Heart right ventricle (tissue), 16 donors: ENCODE data around the gene SDK2. TPM values are rescaled to one million over a fixed set of nuclear protein-coding genes. Genes with fewer than 3 reads are reported as not detected.
A peak's percentile ranks its signal among the peaks of the same experiment; 100 is the strongest.

Experiments
- ATAC-seq, 8 donors: fragments of 200-7000 bp; cut with Tn5 transposase; one replicate each; pipeline ENCODE4 v1.9.1; 2020; ENCODE audit warnings: mild to moderate bottlenecking in 8 of 8, moderate library complexity in 8 of 8, moderate number of reproducible peaks in 1 of 8
- DNase-seq, 2 donors: peaks; one replicate each; pipeline ENCODE4 v3.0.0-alpha.2; 2020
- H3K27ac ChIP-seq, 10 donors: fragments of 200-600 bp; sonication (generic) in 2 of 10; one replicate each; pipeline versions ENCODE4 v1.5.0 to v1.8.0; 2020 to 2022; ENCODE audit warnings: mild to moderate bottlenecking in 3 of 10
- H3K27me3 ChIP-seq, 7 donors: fragments of 200-600 bp; one replicate each; pipeline ENCODE4 v1.8.0; 2021 to 2022; ENCODE audit warnings: mild to moderate bottlenecking in 2 of 7
- H3K36me3 ChIP-seq, 9 donors: fragments of 200-600 bp; sonication (generic) in 1 of 9; one replicate each; pipeline versions ENCODE4 v1.5.0 to v1.8.0; 2020 to 2022; ENCODE audit warnings: mild to moderate bottlenecking in 2 of 9
- H3K4me1 ChIP-seq, 9 donors: fragments of 200-600 bp; sonication (generic) in 1 of 9; one replicate each; pipeline versions ENCODE4 v1.5.0 to v1.8.0; 2020 to 2022; ENCODE audit warnings: mild to moderate bottlenecking in 4 of 9
- H3K4me3 ChIP-seq, 10 donors: fragments of 200-600 bp; sonication (generic) in 2 of 10; one replicate each; pipeline versions ENCODE4 v1.5.0 to v1.8.0; 2020 to 2022; ENCODE audit warnings: mild to moderate bottlenecking in 7 of 10, moderate library complexity in 2 of 10
- H3K9me3 ChIP-seq, 11 donors: fragments of 200-600 bp in 10 of 11; sonication (generic) in 2 of 11; one replicate each; pipeline versions ENCODE4 v1.5.0 to v1.8.0; 2013 to 2022; ENCODE audit warnings: mild to moderate bottlenecking in 2 of 11, control low read depth in 1 of 11, moderate library complexity in 1 of 11
- WGBS, 2 donors: extraction: QIAGEN DNeasy Blood & Tissue Kit; methylation state at CpG; one replicate each; pipeline ENCODE4 v1.1.7; 2013; ENCODE audit warnings: inconsistent platforms in 1 of 2; 5-methylcytosine and 5-hydroxymethylcytosine counted together
- intact Hi-C, 10 donors: fragments of 100-400 bp; cut with DNase I; formaldehyde crosslinking; loops; one replicate each; pipeline versions ENCODE4 v1.11.1 to v1.14.2; 2022
- polyA plus RNA-seq, 2 donors: library from polyadenylated mRNA; stranded (reverse); fragments of 200-250 nt; gene quantifications; one replicate each; pipeline ENCODE4 v1.2.3, GENCODE V29; 2013
- total RNA-seq, 10 donors: library from RNA; stranded (reverse); fragmentation: NEBNext Ultra II Directional in 3 of 10; extraction: Animal tissue kit (Norgen Biotek cat#: 25700) in 3 of 10; gene quantifications; one replicate each; pipeline versions ENCODE4 v1.2.1 to v1.2.4, GENCODE V29; 2021 to 2023
- TF ChIP-seq, protein P1 (sequence below), 9 donors: fragments of 200-600 bp; sonication (generic) in 2 of 9; IDR thresholded peaks; one replicate each; pipeline versions ENCODE4 v1.5.0 to v1.8.0; 2021 to 2022; ENCODE audit warnings: antibody characterized with exemption in 9 of 9, mild to moderate bottlenecking in 5 of 9, moderate library complexity in 1 of 9
- donor health status: Arrhythmogenic right ventricular cardiomyopathy.
- donor health status: ischemic (EF 13 %, LVEDD 7.1; RV severe dilation, severe dysfunction).
- donor health status: healthy with polysubstance abuse.
- donor health status: DM: no; HTN: yes; CAD: no.
- donor health status: DM: no; HTN: no; CAD: no.
- donor health status: ischemic (EF 25% LVEDD 6.9; RV normal size, moderate dysfunction).
- donor health status: ischemic (EF 25% LVEDD 5.7; RV mildly dilated, moderate dysfunction).
- donor health status: healthy.
- donor health status: DM: yes; HTN: yes; CAD: no.
- donor health status: Ischemic cardiomyopathy.
- donor health status: ischemic (EF 35%, LVEDD 5.7; RV mildly dilated, moderate dysfunction).
- donor health status: nonischemic (EF 11% LVEDD 7.7; RV severe dilation, severe dysfunction).
- donor health status: DM: yes; HTN: yes; CAD: no.
- donor health status: PGD.
- donor health status: ischemic (EF 29% LVEDD 5.4; RV normal size, mild dysfunction).
- donor health status: nonischemic (EF 23%, LVEDD 6.1; RV moderate dilation, normal function).

Gene SDK2
- total and polyA plus RNA-seq, 12 donors, result 0.44 to 4.2 (median 1.9) TPM

DNA sequence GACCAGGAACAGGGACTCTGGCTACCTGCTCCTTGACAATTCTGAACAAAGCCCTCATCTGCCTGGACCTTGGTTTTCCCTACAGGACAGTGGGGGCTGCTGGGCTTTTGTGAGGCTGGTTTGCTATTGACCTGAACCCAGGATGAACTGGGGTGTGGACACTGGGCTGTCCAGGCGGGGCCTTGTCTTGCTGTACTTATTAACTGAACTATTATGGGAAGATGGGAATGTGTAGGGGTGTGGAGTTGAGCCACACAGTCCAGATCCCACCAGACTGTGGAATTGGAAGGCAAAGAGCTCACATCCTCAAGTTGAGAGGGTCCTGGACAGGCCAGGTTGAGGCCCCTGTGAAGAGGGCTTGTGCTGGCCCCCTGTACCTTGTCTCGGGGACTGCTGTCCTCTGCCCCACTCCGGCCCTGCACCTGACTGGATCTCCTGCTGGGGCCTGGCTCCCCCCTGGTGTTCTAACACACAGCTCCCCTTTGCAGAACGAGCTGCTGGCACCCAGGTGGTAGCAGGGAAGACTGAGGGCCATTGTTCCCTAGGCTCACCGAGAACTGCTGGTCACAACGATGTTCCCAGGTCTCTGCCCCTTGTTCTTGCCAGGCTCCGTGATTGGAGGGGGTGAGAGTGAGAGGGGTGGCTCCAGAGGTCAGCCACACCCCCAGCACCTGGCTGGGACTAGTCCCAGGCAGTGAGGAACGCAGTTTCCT is 280.6 kb downstream of the SDK2 start:
- no peaks in the 10 kb centered on the region for H3K27me3 ChIP-seq
- H3K36me3 ChIP-seq, result no peaks in the 10 kb centered on the region
- no peak overlapping the region for H3K4me3 ChIP-seq
- WGBS, 2 donors, result 83 to 90% methylated on average over 8 of the region's 8 CpGs
- peaks cover 9 to 41% (median 33%) of the 10 kb centered on the region in 9 donors for H3K4me1 ChIP-seq
- no peak for ATAC-seq
- H3K27ac ChIP-seq, result no peak overlapping the region
- DNase-seq, result no peak
- H3K9me3 ChIP-seq, result no peaks in the 10 kb centered on the region
- TF ChIP-seq, protein P1, sequence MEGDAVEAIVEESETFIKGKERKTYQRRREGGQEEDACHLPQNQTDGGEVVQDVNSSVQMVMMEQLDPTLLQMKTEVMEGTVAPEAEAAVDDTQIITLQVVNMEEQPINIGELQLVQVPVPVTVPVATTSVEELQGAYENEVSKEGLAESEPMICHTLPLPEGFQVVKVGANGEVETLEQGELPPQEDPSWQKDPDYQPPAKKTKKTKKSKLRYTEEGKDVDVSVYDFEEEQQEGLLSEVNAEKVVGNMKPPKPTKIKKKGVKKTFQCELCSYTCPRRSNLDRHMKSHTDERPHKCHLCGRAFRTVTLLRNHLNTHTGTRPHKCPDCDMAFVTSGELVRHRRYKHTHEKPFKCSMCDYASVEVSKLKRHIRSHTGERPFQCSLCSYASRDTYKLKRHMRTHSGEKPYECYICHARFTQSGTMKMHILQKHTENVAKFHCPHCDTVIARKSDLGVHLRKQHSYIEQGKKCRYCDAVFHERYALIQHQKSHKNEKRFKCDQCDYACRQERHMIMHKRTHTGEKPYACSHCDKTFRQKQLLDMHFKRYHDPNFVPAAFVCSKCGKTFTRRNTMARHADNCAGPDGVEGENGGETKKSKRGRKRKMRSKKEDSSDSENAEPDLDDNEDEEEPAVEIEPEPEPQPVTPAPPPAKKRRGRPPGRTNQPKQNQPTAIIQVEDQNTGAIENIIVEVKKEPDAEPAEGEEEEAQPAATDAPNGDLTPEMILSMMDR (IDR thresholded peaks at IDR 0.05), result no peak
- intact Hi-C loops, result loop anchor here in 4 of 10 donors (10.0 kb wide), 2 partner anchors 49 to 639 kb away; partner anchors contain the start of gene CDC42EP4 (in 2 of the 4)

- no peaks in the 10 kb centered on the region for H3K9me3 ChIP-seq
- no peak overlapping the region for H3K27ac ChIP-seq
- TF ChIP-seq, protein P1 (IDR thresholded peaks at IDR 0.05), result no peak
- no peaks in the 10 kb centered on the region for H3K27me3 ChIP-seq
- WGBS, 2 donors, result 92 to 93% methylated on average over 11 of the region's 11 CpGs
- ATAC-seq (no peak), DNase-seq (no peak)
- H3K36me3 ChIP-seq, result no peaks in the 10 kb centered on the region
- no peak overlapping the region for H3K4me3 ChIP-seq
- intact Hi-C loops, result loop anchor here in 4 of 10 donors (10.0 kb wide), 2 partner anchors 48 to 638 kb away; partner anchors contain the start of gene CDC42EP4 (in 2 of the 4)
- H3K4me1 ChIP-seq, result peaks cover 9 to 45% (median 35%) of the 10 kb centered on the region in 9 donors
These were observed 281.5 kb downstream of the SDK2 start for GRCh38 chr17:73362697-73363096.

DNA sequence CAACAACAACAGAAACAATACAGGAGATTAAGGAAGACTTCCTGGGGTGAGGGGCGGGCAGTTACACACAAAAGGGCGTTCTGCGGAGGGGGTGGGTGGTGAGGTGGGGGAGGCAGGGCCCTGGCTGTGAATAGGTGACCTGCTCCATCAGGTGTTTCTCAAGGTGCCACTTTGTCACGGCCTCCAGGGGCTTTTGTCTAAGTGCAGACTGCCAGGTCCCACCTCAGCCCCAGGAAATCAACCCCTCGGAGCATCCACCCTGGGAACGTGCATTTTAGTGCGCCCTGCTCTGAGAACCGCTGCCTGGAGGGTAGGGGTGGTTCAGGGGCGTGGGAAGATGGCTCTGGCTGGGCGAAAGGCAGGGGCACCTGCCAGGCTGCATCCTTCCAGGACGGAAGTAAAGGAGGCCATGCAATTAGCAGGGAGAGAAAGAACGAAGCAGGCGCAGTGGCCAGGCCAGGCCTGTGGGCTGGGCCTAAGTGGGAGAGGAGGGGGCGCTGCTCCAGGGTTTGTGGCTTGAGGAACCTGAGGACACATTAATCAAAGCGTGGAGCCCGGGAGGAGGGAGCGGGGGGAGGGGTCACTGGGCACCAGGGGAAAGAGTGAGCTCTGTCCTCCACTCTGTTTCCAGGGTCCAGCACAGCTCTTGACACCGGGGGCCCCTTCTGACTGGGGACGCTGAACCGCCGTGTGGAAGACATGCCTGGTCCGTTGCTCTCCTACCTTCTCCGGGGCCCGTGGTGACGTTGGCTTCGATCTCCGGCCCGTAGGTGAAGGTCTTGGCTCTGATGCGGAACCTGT is 283.1 kb downstream of the SDK2 start:
- intact Hi-C loops, result loop anchor here in 4 of 10 donors (10.0 kb wide), 2 partner anchors 46 to 636 kb away; partner anchors contain the start of gene CDC42EP4 (in 2 of the 4)
- WGBS, 2 donors, result 79 to 82% methylated on average over 29 of the region's 29 CpGs
- DNase-seq, result no peak
- H3K4me1 ChIP-seq, result peaks cover 10 to 50% (median 35%) of the 10 kb centered on the region in 9 donors
- TF ChIP-seq, protein P1 (IDR thresholded peaks at IDR 0.05), result no peak
- H3K27ac ChIP-seq, result no peak overlapping the region
- H3K27me3 ChIP-seq, result no peaks in the 10 kb centered on the region
- no peaks in the 10 kb centered on the region for H3K9me3 ChIP-seq
- no peak overlapping the region for H3K4me3 ChIP-seq
- no peaks in the 10 kb centered on the region for H3K36me3 ChIP-seq
- no peak for ATAC-seq

GRCh38 chr17:73359987-73360410 is 284.2 kb downstream of the SDK2 start:
- no peaks in the 10 kb centered on the region for H3K27me3 ChIP-seq
- H3K27ac ChIP-seq, result peak overlapping the region in 1 of 10 donors; percentile 34
- ATAC-seq (peak in 6 of 8 donors; percentile 21 to 78 (median 56)), DNase-seq (peak in 1 of 2 donors; percentile 64)
- no peaks in the 10 kb centered on the region for H3K36me3 ChIP-seq
- TF ChIP-seq, protein P1 (IDR thresholded peaks at IDR 0.05), result peak in 3 of 9 donors; percentile 17 to 23 (median 17)
- intact Hi-C loops, result loop anchor here in 4 of 10 donors (10.0 kb wide), 2 partner anchors 45 to 635 kb away; partner anchors contain the start of gene CDC42EP4 (in 2 of the 4)
- no peak overlapping the region for H3K4me3 ChIP-seq
- H3K9me3 ChIP-seq, result no peaks in the 10 kb centered on the region
- whole genome bisulfite sequencing, 2 donors, result 47 to 63% methylated on average over 7 of the region's 7 CpGs
- peaks cover 4 to 43% (median 28%) of the 10 kb centered on the region in 9 donors for H3K4me1 ChIP-seq
